Activated B cell treated with CpG ODN at 0.5 μM for 24 hours (primary cell): ENCODE measurements around the gene EBF3. TPM values are rescaled to one million over a fixed set of nuclear protein-coding genes. Genes with fewer than 3 reads are reported as not detected.

Source experiments
- ATAC-seq: fragments of 200-7000 bp; cut with Tn5 transposase; one replicate; pipeline ENCODE4 v1.10.0; 2021; ENCODE audit warnings: low read depth, mild to moderate bottlenecking, moderate library complexity
- CTCF ChIA-PET: fragments of 350-600 bp; sonication (Branson Sonifier 250); formaldehyde crosslinking; loops from one replicate; lab custom pipeline; 2021; ENCODE audit warnings: antibody characterized with exemption; lab: Charles Lee
- POLR2A ChIA-PET: fragments of 350-600 bp; sonication (Branson Sonifier 250); formaldehyde crosslinking; loops from one replicate; lab custom pipeline; 2021; ENCODE audit warnings: antibody characterized with exemption; lab: Charles Lee
- DNase-seq: peaks from one replicate; pipeline ENCODE4 v3.0.0; 2022
- H3K27ac Mint-ChIP-seq: one replicate; pipeline ENCODE4 v1.8.0; 2020; ENCODE audit warnings: mixed read lengths
- H3K27me3 Mint-ChIP-seq: one replicate; pipeline ENCODE4 v1.8.0; 2021; ENCODE audit warnings: mixed read lengths
- H3K36me3 Mint-ChIP-seq: one replicate; pipeline ENCODE4 v1.8.0; 2021; ENCODE audit warnings: low read depth, mixed read lengths
- H3K4me1 Mint-ChIP-seq: one replicate; pipeline ENCODE4 v1.8.0; 2021; ENCODE audit warnings: mixed read lengths
- H3K4me3 Mint-ChIP-seq: one replicate; pipeline ENCODE4 v1.8.0; 2020; ENCODE audit warnings: mild to moderate bottlenecking, mixed read lengths
- H3K9me3 Mint-ChIP-seq: one replicate; pipeline ENCODE4 v1.8.0; 2020; ENCODE audit warnings: mixed read lengths
- CTCF ChIP-seq: fragments of 200-600 bp; IDR thresholded peaks from one replicate; pipeline ENCODE4 v1.8.0; 2022; ENCODE audit warnings: antibody characterized with exemption, mild to moderate bottlenecking
- intact Hi-C: fragments of 100-400 bp; cut with micrococcal nuclease; formaldehyde crosslinking; loops from one replicate; pipeline ENCODE4 v1.15.1; 2024
- total RNA-seq: library from RNA; stranded (reverse); gene quantifications from 2 replicates; pipeline ENCODE4 v1.2.3, GENCODE V29; 2022

The EBF3 gene
- total RNA-seq, 1 donor from 2014 or later, result not detected

- intact Hi-C loops, result no loop called here
- Mint-ChIP-seq H3K27me3 (peaks cover 50% of the 10 kb centered on the region), H3K9me3 (no peaks in the 10 kb centered on the region), H3K4me1 (peaks cover 11% of the 10 kb centered on the region), H3K27ac (no peak overlapping the region), H3K4me3 (no peak overlapping the region), H3K36me3 (no peaks in the 10 kb centered on the region)
- no peak for TF ChIP-seq CTCF
- DNase-seq (no peak), ATAC-seq (no peak)
- ChIA-PET CTCF (no interaction called here), POLR2A (no interaction called here)
Observed at GRCh38 chr10:129955601-129956285, 8.3 kb downstream of the EBF3 start.

GRCh38 chr10:129954492-129955315 lies 9.4 kb downstream of the EBF3 start:
- ChIA-PET POLR2A (no interaction called here), CTCF (no interaction called here)
- Mint-ChIP-seq H3K27ac (no peak overlapping the region), H3K4me3 (no peak overlapping the region), H3K9me3 (no peaks in the 10 kb centered on the region), H3K36me3 (no peaks in the 10 kb centered on the region), H3K27me3 (peaks cover 44% of the 10 kb centered on the region), H3K4me1 (peaks cover 8% of the 10 kb centered on the region)
- DNase-seq (no peak), ATAC-seq (no peak)
- intact Hi-C loops, result no loop called here
- no peak for TF ChIP-seq CTCF

- Mint-ChIP-seq H3K36me3 (no peaks in the 10 kb centered on the region), H3K27ac (no peak overlapping the region), H3K27me3 (peaks cover 51% of the 10 kb centered on the region), H3K9me3 (no peaks in the 10 kb centered on the region), H3K4me1 (peaks cover 7% of the 10 kb centered on the region), H3K4me3 (no peak overlapping the region)
- TF ChIP-seq CTCF, result no peak
- DNase-seq (no peak), ATAC-seq (no peak)
- ChIA-PET POLR2A (no interaction called here), CTCF (no interaction called here)
- intact Hi-C loops, result no loop called here
Observed at GRCh38 chr10:129953119-129954051, 10.7 kb downstream of the EBF3 start.

- H3K27ac Mint-ChIP-seq, result no peak overlapping the region
- H3K4me3 Mint-ChIP-seq, result no peak overlapping the region
- intact Hi-C loops, result no loop called here
- peaks cover 47% of the 10 kb centered on the region for H3K27me3 Mint-ChIP-seq
- DNase-seq (no peak), ATAC-seq (no peak)
- peaks cover 3% of the 10 kb centered on the region for H3K4me1 Mint-ChIP-seq
- H3K36me3 Mint-ChIP-seq, result no peaks in the 10 kb centered on the region
- no peak for TF ChIP-seq CTCF
- POLR2A ChIA-PET, result no interaction called here
- no peaks in the 10 kb centered on the region for H3K9me3 Mint-ChIP-seq
- CTCF ChIA-PET, result no interaction called here
Observed at GRCh38 chr10:129952378-129953118, 11.5 kb downstream of the EBF3 start.
